Right lung (tissue), 5 donors: Measurements from ENCODE around the gene LDLRAD4. TPM values are rescaled to one million over a fixed set of nuclear protein-coding genes. Genes with fewer than 3 reads are reported as not detected.

Experiments used
- DNase-seq, 2 donors: peaks; one replicate each; pipeline ENCODE4 v3.0.0-alpha.2; 2013
- polyA plus RNA-seq, 5 donors: library from polyadenylated mRNA; unstranded; fragments of 120-200 nt; gene quantifications; one replicate each; pipeline versions ENCODE4 v1.2.1 to v1.2.3, GENCODE V29; 2013; ENCODE audit warnings: inconsistent platforms in 1 of 5, low replicate concordance in 1 of 5; ENCODE audit not compliant: insufficient read length in 5 of 5, insufficient read depth in 1 of 5

LDLRAD4 gene
- polyA plus RNA-seq, 5 donors: 14.2 to 18.6 (median 15.1) TPM

GRCh38 chr18:13629841-13630715 is 411.5 kb downstream of the LDLRAD4 start:
- peak; percentile 55 to 69 for DNase-seq

- DNase-seq: no peak
Observed at GRCh38 chr18:13630716-13631268, 412.2 kb downstream of the LDLRAD4 start.

GRCh38 chr18:13633700-13634099 is 415.1 kb downstream of the LDLRAD4 start:
- no peak for DNase-seq

GRCh38 chr18:13635046-13635445 is 416.5 kb downstream of the LDLRAD4 start:
- DNase-seq: no peak

- peak; percentile 38 to 45 for DNase-seq
Observed at GRCh38 chr18:13638719-13639595, 420.4 kb downstream of the LDLRAD4 start.

- DNase-seq: no peak
Observed at GRCh38 chr18:13640266-13640860, 421.8 kb downstream of the LDLRAD4 start.

- DNase-seq: peak; percentile 49 to 66
Observed at GRCh38 chr18:13641551-13642439, 423.2 kb downstream of the LDLRAD4 start.

- no peak for DNase-seq
Observed at GRCh38 chr18:13642440-13642827, 423.9 kb downstream of the LDLRAD4 start.

- no peak for DNase-seq
Observed at GRCh38 chr18:13643261-13643751, 424.7 kb downstream of the LDLRAD4 start.

- no peak for DNase-seq
Observed at GRCh38 chr18:13645093-13645492, 426.5 kb downstream of the LDLRAD4 start.

GRCh38 chr18:13646633-13647032 is 428.1 kb downstream of the LDLRAD4 start:
- no peak for DNase-seq

GRCh38 chr18:13647761-13648160 is 429.2 kb downstream of the LDLRAD4 start:
- DNase-seq: no peak

- no peak for DNase-seq
Observed at GRCh38 chr18:13649397-13650390, 431.1 kb downstream of the LDLRAD4 start.

GRCh38 chr18:13653746-13654433 is 435.3 kb downstream of the LDLRAD4 start:
- DNase-seq: no peak

GRCh38 chr18:13657974-13658373 is 439.4 kb downstream of the LDLRAD4 start:
- DNase-seq: no peak

GRCh38 chr18:13658436-13659204 is 440.1 kb downstream of the LDLRAD4 start:
- DNase-seq: no peak

- DNase-seq: peak in 1 of 2 donors; percentile 23
Observed at GRCh38 chr18:13660510-13660909, 441.9 kb downstream of the LDLRAD4 start.
